NCI-H2227 (cell line): ENCODE measurements around the gene ARHGAP26.
"Not testable (repeated sequence)": the region's sequence is repeated elsewhere in the genome, so short reads cannot be mapped to it uniquely, and the experiment has no call there.

Experiments used
- DNase-seq: peaks from one replicate; lab custom pipeline; 2025; ENCODE audit not compliant: unreplicated experiment; lab: John Stamatoyannopoulos, UW

The ARHGAP26 gene

DNA sequence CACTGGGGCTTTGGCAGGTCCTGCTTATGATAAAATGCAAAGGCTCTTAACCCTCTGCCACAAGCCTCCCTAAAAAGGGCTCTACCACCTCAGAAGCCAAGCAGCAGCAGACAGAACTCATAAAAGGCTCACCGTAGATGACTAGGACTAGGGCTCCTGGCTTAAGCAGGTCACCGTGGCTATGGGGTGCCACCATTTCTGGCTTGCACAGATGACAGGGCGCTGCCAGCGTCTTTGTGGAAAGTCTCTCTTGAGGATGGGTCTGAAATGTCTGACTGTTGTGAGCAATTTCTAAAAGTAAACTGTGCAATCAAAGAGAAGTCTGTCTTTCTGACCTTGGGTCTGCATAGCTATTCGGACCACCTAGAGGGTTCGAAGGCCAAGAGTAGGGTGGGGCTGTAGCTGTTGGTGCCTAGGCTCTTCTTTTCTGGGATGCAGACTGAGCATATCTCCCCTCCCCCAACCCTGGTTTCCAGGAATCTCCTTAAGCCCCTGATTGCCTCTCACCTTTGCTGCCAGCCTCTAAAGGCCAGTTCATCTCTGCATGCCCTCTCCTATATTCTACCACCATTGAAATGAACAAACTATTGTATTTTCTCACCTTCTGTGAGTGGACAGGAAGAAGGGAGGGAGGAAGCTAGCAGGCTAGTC, 307.4 kb downstream of the ARHGAP26 start:
- DNase-seq = no peak

DNA sequence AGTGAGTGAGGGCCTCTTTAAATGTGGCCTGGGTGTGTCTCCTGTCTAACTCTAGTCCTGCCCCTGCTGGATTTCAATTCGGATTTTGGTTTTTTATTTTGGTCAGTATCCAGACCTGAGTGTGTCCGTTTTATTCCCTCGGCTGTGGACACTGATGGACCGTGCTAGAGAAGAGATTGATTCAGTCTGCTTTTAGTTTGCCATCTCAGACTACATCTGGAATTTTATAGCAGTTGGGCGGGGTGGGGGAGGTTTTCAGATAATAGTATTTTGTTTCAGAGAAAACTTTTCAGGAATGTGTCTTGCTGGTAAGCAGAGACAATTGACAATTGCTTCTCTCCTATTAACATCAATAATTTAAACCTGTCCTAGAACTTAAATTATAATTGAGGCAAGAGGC, 308.1 kb downstream of the ARHGAP26 start:
- no peak for DNase-seq

DNA sequence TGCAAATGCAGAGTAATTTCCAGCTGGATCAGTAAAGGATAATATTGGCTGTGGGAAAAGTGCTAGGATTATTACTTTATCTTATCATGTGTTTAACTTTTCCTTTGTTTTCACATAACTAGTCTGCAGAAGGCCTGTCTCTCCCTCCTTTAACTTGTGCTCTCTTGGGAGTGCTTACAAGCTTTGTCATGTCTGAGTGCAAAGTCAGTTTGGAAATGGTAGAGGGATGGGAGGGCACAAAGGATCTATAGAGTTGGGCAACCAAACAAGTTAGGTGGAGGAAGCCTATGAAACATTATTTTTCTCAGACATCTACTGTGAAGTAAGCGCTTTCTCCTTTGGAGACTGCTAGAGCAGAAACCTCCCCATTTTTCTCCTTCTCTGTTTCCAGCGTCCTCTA, 308.8 kb downstream of the ARHGAP26 start:
- DNase-seq = no peak

DNA sequence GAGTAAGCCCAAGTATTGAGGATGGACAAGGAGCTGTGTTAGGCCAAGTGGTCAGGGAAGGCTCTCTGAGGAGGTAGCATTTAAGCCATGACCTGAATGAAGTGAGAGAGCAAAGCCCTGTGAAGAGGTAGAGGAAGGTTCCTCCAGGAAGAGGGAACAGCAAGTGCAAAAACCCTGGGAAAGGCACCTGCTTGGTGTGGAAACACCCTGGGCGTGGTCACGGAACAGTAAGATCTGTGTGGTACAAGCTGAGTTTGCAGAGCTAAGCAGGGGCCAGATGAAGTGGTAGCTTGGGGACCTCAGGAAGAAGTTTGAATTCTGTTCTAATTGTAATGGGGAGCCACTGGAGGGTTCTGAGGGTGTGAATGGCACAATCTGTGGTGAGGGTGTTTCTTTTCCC, 310.2 kb downstream of the ARHGAP26 start:
- no peak for DNase-seq

DNA sequence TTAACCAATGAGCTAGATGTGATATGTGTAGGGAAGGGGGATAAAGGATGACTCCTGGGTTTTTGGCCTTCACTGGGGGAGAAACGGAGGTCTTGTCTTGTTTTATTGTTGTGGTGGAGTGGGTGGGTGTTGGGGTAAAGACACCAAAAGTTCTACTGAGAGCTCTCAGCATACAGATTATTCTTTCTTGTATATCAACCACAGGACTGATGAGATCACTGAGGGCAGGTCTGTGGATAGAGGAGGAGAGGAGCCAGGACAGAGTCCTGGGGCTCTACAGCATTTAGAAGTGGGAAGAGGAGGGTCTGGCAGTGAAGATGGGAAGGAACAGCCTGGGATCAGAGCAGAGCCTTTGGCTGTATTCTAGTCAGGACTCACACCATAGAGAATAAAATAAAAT, 310.8 kb downstream of the ARHGAP26 start:
- no peak for DNase-seq

DNA sequence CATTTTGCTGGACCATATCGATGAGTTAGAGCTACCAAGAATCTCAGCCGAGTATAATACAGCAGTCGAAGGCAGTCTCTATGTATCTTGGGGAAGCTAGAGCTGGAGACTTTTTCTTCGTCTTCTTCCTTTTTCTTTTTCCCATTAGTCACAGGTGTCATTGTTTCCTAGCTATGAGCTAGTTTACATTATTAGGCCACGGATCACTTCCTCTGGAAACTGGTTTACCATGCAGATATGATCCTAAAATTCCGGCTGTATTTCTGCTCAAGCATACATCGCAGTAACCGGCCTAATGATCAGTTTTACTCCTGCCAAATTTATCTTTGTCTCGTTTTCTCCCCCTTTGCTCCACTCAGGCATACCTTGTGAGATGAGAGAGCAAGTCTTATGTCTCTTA, 312.8 kb downstream of the ARHGAP26 start:
- no peak for DNase-seq

DNA sequence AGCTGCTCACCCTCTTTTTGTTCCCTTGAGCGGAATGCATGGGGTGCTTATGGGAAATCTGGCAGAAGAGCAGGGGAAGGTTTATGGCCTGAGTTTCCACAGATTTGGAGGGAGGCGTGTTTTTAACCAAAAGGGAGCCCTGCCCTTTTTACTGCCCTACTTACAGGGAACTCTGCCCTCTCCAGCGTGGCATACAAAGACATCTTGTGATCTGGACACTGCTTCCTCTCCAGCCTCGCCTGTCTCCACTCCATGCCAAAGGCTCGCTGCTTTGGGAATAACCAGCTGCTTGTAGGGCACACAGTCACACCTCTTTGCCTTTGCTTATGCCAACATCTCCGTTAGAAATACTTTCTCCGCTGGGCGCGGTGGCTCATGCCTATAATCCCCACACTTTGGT, 314.2 kb downstream of the ARHGAP26 start:
- DNase-seq = no peak

DNA sequence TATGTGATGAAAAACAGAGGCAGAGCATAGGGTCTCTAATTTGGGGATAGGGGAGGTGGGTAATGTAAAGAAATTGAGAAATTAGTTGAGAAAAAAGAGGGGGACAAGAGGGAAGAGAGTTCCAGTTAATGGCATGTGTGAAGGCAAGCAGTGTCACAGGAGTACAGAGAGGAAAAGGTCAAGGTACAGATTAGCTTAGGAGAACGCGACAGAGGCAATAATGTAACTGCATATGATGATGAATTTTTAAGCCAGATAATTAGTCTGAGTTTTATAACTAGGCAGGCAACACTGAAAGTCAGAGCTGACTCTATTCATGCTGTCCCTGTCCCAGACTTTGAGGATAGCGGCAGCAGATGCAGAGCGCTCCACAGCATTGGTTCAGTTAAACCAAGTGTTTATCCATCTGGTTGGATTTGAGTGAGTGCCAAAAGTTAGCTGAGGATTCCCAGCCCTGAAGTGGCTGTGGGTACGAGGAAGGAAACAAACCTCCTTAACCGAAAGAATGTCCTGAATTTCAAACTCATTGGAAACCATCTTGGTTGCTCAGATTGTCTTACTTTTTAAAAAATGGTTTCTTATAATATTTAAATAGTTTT, 315.2 kb downstream of the ARHGAP26 start:
- DNase-seq = no peak

DNA sequence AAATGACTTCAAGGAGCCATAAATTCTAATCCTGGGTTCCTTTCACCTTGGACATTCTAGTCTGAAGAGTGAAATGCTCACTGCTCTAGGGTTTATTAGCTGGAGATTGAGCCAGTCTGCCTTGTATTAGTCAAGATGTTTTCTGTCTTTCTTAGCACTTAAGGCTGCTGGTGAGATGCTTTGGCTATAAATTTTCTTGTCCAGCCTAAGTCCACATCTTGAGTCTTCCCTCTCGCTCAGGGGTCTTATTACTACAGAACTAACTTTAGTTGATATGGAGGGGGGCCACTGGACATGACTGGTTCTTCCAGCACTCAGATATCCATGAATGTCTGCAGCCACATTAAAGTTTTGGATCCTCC, 316.4 kb downstream of the ARHGAP26 start:
- DNase-seq = no peak

DNA sequence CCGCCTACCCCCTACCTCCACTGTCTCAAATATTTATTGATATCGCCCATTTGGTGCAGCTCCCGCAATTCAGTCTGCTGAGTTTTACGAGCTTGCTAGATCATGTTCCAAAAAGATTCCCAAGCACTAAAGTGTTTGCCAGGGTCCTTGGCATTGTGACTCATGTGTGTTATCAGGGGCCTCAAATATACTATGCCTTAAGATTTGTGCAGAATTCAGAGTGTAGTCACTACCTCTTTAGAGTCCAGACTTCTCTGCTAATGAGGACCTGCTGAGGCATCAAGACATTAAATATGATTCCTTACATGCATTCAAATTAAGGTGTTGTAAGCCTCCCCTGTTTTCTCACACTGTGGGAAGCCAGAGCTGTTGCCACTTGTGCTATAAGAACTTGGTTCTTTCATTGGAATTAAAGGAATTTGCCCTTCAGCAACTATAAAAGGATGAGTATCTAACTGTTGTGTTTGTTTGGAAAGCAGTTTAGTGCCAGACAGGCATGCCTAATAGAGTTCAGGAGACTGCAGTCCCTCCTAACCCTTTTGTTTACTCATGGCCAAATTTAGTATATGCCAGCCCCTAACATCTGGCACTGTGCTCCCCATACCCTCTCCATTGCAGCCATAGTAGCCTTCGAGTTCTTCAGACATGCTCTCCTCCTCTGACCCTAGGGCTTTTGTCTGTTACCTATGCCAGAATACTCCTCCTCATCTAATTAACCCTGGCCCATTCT, 316.9 kb downstream of the ARHGAP26 start:
- DNase-seq = no peak

DNA sequence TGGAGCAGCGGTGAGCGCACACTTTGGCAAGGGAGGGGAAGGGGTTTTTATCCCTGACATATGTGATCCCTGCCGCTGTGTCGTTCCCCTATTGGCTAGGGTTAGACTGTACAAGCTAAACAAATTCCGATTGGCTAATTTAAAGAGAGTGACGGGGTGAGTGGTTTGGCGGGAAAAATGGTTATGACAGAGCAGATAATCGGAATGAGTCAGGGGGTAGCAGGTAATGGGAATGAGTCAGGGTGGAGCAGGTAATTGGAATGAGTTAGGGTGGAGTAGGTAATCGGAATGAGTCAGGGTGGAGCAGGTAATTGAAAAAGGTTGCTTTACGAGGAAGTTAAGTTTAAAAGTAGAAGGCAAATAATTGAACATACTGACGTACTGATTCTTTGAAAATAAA, 318.5 kb downstream of the ARHGAP26 start:
- not testable (repeated sequence) for DNase-seq

DNA sequence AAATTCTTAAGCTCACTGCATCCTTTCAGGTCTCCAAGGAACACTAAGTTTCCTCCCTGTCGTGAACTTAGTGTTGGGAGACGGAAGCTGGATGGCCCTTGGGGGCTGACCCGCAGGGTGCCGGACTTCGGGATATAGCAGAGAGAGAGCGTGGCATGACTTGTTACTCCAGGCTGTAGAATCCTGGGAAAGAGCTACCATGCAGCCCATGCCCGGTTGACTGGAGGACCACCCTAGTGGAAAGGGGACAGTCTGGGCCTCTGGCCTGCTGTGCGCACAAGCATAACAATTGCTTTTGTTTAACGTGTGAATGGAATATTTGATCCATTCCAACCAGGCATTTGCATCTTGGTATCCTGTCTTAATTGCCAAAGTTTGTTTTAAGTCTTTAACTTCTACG, 319.9 kb downstream of the ARHGAP26 start:
- DNase-seq = not testable (repeated sequence)

DNA sequence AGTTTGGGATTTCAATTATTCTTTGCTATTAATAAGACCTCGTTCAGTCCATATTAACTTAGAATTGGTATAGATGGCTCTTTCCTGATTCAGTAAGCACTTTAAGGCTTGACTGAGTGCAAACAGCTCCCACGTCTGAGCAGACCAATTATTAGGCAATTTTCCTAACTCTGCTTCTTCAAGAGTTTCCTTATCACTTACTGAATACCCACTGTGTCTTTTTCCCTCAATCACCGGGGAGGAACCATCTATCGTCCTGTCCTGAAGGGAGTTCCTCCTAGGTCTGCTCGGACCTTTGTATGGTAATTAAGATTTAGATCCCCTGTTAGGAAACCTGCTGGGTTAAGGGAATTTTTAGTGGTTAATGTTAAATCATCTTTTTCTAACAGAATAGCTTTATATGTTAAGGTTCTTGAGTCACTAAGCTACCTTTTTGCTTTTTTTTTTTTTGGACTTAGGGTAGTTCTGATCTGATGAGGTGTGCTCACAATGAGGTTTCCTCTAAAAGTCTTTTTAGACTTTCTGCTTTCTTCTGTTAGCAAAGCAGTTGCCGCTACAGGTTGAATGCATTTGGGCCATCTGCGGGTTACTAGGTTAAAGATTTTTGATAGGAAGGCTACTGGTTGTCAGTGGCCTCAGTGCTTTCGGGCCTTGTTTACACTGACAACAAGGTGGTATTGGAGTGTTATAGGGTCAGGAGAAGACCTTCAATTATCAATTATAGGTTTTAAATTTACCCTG, 322.7 kb downstream of the ARHGAP26 start:
- DNase-seq = not testable (repeated sequence)

DNA sequence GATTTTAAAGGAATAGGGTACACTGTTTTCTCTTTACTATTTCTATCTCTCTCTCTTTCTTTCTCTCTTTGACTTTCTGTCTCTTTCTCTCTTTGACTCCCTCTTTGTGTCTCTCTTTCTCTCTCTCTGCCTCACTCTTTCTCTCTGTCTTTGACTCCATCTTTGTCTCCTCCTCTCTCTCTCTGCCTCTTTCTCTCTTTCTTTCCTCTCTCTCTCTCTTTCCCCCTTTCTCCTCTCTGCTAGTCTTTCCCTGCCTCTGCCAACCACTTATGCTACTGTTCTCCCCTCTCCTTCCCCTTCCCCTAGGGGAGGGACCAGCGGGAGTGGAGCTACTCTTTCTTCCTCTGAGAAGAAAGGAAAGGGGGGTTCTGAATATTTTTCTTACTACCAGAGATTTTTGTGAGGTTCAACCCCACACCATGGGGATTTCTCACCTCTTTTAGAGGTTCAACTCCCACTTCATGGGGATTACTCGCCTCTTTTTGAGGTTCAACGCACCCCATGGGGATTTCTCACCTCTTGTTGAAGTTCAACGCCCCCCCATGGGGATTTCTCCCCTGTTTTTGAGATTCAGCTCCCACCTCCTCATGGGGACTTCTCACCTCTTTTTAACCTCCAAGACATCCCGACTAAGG, 323.4 kb downstream of the ARHGAP26 start:
- no peak for DNase-seq

DNA sequence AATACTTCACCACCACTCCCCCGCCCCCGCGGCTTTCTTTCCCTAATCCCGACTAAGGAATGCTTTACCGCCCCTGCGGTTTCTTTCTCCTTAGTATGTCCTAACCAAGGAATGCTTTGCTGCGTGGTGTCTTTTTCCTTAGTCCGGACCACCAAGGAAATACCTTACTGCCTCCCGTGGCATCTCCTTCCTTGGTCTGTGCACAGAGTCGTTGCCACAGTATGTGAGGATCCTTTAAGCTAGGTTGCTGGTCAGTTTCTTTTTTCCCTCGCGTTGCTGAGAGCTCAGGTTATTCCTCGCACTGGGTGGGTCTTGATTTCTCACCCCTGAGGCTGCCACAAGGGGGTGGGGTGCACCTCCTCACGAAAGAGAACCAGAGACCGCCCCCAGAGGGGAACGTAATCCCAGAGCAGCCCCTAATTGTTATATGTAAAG, 323.9 kb downstream of the ARHGAP26 start:
- DNase-seq = no peak

DNA sequence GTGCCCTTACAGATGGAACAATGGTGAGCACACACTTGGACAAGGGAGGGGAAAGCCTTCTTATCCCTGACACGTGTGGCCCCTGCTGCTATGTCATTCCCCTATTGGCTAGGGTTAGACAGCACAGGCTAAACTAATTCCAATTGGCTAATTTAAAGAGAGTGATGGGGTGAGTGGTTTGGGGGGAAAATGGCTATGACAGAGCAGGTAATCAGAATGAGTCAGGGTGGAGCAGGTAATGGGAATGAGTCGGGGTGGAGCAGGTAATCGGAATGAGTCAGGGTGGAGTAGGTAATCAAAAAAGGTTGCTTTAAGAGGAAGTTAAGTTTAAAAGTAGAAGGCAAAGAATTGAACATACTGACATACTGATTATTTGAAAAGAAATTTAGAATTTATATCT, 324.4 kb downstream of the ARHGAP26 start:
- DNase-seq = not testable (repeated sequence)

DNA sequence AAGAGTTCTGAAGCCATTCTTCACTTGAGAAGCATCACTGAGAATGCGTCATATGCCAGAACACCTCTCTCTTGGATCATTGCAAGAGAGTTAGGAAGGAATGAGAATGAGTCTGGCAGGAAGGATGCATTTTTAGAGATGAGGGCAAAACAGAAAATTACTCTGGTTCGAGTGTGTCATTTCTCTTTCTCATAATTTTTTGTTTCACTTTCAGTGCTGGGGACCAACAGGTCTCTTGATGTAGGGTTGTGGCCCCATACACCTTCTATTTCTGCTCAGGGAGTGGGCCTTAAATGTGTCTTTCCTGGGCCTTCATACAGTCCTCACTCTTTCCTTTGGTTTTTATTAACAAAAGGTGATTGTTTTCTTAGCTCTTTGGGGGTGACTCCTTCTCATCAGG, 330.9 kb downstream of the ARHGAP26 start:
- no peak for DNase-seq

DNA sequence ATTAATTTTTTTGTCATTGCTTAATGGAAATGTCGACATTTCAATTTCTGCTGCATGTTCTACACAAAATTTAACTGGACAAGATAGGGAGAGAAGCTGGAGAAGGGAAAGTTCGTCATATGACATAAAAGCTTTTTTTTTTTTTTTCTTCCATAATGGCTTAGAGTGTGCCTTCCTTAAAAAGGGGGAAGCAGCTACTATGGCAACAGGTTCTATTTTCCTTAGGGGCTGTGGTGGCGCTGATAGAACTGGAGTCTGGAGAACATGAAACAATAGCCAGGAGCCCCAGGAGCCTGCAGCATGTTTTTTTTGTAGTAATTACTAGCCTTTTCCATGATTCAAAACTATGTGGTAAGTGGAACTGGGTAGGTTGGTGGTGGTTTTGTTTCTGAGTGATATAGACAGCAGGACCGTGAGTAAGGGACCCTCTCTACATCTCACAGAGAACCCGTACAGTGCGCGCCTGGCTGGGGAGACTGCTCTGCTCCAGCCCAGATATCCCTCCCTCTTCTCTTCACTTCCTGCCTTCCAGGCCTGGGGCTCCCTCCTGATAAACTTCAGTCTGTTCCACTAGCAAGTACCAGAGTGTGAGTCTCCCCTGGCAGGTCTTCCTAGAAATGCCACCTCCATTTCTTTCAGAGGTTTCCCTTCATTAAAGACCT, 331.7 kb downstream of the ARHGAP26 start:
- no peak for DNase-seq

DNA sequence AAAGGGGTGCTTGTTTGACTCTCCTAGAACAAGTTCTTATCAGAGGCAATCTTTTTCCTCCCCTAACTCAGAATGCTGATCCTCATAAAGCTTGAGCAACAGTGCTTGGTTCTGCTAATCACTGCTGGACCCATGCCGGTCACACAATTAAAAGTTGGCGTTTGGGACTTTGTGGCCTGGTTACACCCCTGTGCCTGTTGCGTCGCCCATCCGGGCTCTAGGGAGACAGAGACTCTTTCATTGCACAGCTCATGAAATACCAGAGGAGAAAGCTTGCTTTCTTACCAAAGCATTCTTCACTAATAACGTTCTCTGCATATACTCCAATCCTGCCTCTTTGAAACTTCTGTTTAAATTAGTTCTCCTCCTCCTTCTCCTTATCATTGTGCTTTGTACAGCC, 332.2 kb downstream of the ARHGAP26 start:
- no peak for DNase-seq

DNA sequence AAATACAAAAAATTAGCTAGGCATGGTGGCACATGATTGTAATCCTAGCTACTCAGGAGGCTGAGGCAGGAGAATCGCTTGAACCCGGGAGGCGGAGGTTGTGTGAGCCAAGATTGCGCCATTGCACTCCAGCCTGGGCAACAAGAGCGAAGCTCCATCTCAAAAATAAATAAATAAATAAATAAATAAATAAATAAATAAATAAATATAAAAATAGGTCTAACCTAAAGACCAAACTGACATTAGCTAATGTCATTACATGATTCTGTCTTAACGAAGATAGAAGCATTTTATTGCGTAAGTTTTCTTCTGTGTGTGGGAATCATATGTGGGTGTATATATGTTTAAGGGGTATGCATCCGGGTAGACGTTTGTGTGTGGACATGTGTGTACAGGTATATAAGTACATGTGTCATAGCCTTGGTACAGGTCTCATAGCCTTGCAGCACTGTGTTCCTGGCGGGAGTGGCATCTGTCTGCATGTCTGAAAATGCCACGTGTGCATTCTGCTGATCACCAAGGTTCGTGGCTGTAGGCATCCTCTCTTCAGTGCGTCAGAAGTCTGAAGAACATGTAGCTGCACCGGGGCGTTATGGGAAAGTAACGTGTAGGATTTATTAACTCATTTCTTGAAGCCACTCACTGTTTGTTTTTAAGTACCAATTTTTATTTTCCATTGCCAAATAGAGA, 335.2 kb downstream of the ARHGAP26 start:
- no peak for DNase-seq
